Activated CD8-positive, alpha-beta T cell treated with anti-CD3 and anti-CD28 coated beads for 36 hours (primary cell): Measurements from ENCODE around the gene MAN1A2. TPM values are rescaled to one million over a fixed set of nuclear protein-coding genes. Genes with fewer than 3 reads are reported as not detected.

Experiments used
- ATAC-seq: fragments of 200-7000 bp; cut with Tn5 transposase; one replicate; pipeline ENCODE4 v1.10.0; 2021; ENCODE audit warnings: mild to moderate bottlenecking, moderate library complexity
- CTCF ChIA-PET: fragments of 350-600 bp; sonication (Branson Sonifier 250); formaldehyde crosslinking; loops from one replicate; lab custom pipeline; 2021; ENCODE audit warnings: antibody characterized with exemption; lab: Charles Lee
- POLR2A ChIA-PET: fragments of 350-600 bp; sonication (Branson Sonifier 250); formaldehyde crosslinking; loops from one replicate; lab custom pipeline; 2021; ENCODE audit warnings: antibody characterized with exemption; lab: Charles Lee
- DNase-seq: peaks from one replicate; pipeline ENCODE4 v3.0.0-alpha.2; 2020
- H3K27ac Mint-ChIP-seq: one replicate; pipeline ENCODE4 v1.8.0; 2021; ENCODE audit warnings: mild to moderate bottlenecking, mixed read lengths
- H3K27me3 Mint-ChIP-seq: one replicate; pipeline ENCODE4 v1.8.0; 2021; ENCODE audit warnings: mixed read lengths
- H3K36me3 Mint-ChIP-seq: one replicate; pipeline ENCODE4 v1.8.0; 2021; ENCODE audit warnings: low read depth, mixed read lengths
- H3K4me1 Mint-ChIP-seq: one replicate; pipeline ENCODE4 v1.8.0; 2021; ENCODE audit warnings: low read depth, mixed read lengths
- H3K4me3 Mint-ChIP-seq: one replicate; pipeline ENCODE4 v1.8.0; 2021; ENCODE audit warnings: mild to moderate bottlenecking, moderate library complexity, mixed read lengths
- H3K9me3 Mint-ChIP-seq: one replicate; pipeline ENCODE4 v1.8.0; 2021; ENCODE audit warnings: mixed read lengths
- intact Hi-C: fragments of 100-400 bp; cut with micrococcal nuclease; formaldehyde crosslinking; loops from one replicate; pipeline ENCODE4 v1.10.0; 2022
- total RNA-seq, 2 experiments: library from RNA; stranded (reverse); gene quantifications; one replicate each; pipeline ENCODE4 v1.2.3, GENCODE V29; 2021
- TF ChIP-seq, protein P1 (sequence below): fragments of 200-600 bp; IDR thresholded peaks from one replicate; pipeline ENCODE4 v1.8.0; 2022; ENCODE audit warnings: antibody characterized with exemption, mild to moderate bottlenecking

Gene MAN1A2
- total RNA-seq, 2 experiments from 2014 or later, result 18.3 to 21.1 TPM

DNA sequence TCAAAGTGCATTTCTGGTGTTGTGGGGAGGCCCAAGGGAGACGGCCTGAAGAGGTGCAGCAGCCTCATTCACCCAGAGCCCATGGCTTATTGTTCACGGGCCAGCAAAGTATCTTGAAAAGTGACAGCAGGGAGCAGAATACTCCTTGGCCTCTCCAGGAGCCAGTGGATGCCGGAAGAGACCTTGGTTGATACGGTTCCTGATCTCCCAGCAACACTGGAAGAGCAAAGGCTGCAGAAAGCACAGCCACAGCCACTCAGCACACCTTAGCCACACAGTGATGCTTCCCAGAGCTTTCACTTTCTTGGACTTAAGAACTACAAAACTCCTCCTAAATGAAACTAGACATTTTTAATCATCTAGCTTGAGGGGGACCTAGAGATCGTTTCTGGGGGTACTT, 174.3 kb downstream of the MAN1A2 start:
- TF ChIP-seq, protein P1, sequence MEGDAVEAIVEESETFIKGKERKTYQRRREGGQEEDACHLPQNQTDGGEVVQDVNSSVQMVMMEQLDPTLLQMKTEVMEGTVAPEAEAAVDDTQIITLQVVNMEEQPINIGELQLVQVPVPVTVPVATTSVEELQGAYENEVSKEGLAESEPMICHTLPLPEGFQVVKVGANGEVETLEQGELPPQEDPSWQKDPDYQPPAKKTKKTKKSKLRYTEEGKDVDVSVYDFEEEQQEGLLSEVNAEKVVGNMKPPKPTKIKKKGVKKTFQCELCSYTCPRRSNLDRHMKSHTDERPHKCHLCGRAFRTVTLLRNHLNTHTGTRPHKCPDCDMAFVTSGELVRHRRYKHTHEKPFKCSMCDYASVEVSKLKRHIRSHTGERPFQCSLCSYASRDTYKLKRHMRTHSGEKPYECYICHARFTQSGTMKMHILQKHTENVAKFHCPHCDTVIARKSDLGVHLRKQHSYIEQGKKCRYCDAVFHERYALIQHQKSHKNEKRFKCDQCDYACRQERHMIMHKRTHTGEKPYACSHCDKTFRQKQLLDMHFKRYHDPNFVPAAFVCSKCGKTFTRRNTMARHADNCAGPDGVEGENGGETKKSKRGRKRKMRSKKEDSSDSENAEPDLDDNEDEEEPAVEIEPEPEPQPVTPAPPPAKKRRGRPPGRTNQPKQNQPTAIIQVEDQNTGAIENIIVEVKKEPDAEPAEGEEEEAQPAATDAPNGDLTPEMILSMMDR, result no peak
- no peak overlapping the region for H3K27ac Mint-ChIP-seq
- no peak overlapping the region for H3K4me3 Mint-ChIP-seq
- no peaks in the 10 kb centered on the region for H3K9me3 Mint-ChIP-seq
- no peak for ATAC-seq
- H3K36me3 Mint-ChIP-seq, result no peaks in the 10 kb centered on the region
- no peak for DNase-seq
- CTCF ChIA-PET, result interaction anchor here (0.7 to 20.8 kb wide), 9 partner anchors 9 to 354 kb away, joined by 3 to 348 read pairs (median 4); no protein-coding TSS in a partner anchor
- peaks cover 18% of the 10 kb centered on the region for H3K4me1 Mint-ChIP-seq
- H3K27me3 Mint-ChIP-seq, result no peaks in the 10 kb centered on the region
- POLR2A ChIA-PET, result interaction anchor here (0.6 to 1.6 kb wide), 3 partner anchors 65 to 126 kb away, joined by 3 to 4 read pairs (median 4); partner anchors contain the start of gene TENT5C
- intact Hi-C loops, result loop anchor here (2.0 kb wide), 1 partner anchor 217 kb away; no protein-coding TSS in a partner anchor

DNA sequence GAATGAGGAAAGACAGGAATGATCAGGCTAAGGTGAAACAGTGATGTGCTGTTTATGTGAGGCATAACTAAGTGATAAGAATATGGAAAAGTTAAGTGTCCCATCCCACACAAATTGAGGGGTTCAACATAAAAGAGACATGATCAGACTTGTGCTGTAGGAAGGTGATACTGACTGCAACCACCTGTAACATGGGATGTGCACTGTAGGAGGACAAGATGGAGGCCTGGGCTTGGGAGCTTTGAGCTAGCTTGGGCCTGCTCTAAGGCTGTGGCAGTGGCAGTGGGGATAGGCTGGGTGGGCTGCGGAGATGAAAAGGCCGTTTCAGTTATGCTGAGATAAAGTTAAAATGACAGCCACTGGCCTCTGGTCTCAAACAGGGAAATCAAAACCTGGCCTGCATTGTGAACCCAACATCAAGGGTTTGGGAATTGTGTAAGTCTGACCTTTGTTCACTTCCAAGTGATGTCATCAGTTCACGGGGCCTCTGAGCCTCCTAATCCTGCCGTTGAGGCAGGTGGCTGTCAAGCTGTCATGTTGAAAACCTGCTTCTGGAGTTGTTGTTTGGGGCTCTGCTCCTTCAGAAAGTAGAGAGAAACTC, 177.4 kb downstream of the MAN1A2 start:
- H3K27ac Mint-ChIP-seq, result no peak overlapping the region
- no peaks in the 10 kb centered on the region for H3K9me3 Mint-ChIP-seq
- no peak for DNase-seq
- H3K4me1 Mint-ChIP-seq, result peaks cover 18% of the 10 kb centered on the region
- no peak overlapping the region for H3K4me3 Mint-ChIP-seq
- CTCF ChIA-PET, result interaction anchor here (4.0 to 20.8 kb wide), 2 partner anchors 10 to 210 kb away, joined by 29 to 348 read pairs; no protein-coding TSS in a partner anchor
- POLR2A ChIA-PET, result no interaction called here
- ATAC-seq, result no peak
- intact Hi-C loops, result no loop called here
- TF ChIP-seq, protein P1, result no peak
- no peaks in the 10 kb centered on the region for H3K36me3 Mint-ChIP-seq
- H3K27me3 Mint-ChIP-seq, result peaks cover 2% of the 10 kb centered on the region

DNA sequence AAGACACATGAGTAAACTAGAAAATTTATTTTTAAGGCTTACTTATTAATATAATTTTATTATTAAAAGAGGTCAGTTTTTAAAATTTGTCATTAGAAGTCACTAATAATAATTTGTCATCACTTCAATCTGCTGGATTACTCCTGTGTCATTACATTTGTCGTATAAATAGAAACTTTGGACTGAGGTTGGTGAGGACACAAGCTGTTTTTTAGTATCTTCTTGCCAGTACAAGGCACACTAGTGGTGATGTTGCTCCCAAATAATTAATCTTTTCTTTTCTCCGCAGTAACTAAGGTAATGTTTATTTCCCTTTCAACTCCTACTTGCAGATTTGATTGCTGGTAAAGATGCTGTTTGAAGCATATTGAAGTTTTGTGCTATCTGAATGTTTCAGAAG, 179.2 kb downstream of the MAN1A2 start:
- peaks cover 2% of the 10 kb centered on the region for H3K27me3 Mint-ChIP-seq
- DNase-seq, result no peak
- ChIA-PET POLR2A (no interaction called here), CTCF (interaction anchor here (1.0 to 20.8 kb wide), 4 partner anchors 11 to 208 kb away, joined by 3 to 348 read pairs (median 18); no protein-coding TSS in a partner anchor)
- TF ChIP-seq, protein P1, result no peak
- no peaks in the 10 kb centered on the region for H3K36me3 Mint-ChIP-seq
- no peak overlapping the region for H3K27ac Mint-ChIP-seq
- peaks cover 6% of the 10 kb centered on the region for H3K4me1 Mint-ChIP-seq
- H3K9me3 Mint-ChIP-seq, result no peaks in the 10 kb centered on the region
- H3K4me3 Mint-ChIP-seq, result no peak overlapping the region
- intact Hi-C loops, result no loop called here
- ATAC-seq, result no peak

DNA sequence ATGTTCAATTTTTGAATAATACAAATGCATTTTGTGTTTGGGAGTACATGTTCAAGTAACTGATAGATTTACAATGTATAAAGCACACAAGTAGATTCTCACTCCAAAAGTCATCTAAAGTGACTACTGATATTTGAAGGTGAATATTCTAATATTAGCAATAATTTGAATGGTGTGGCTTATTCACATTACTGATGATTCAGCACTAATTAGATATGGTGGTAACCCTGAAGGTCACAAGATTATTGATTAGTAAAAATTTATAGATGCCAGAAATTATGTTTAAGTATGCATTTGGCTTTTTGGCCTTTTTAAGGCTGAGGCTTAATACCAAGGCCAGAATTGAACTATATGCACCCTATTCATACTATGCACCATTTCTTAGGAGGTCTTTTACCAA, 186.2 kb downstream of the MAN1A2 start:
- Mint-ChIP-seq H3K36me3 (no peaks in the 10 kb centered on the region), H3K4me1 (no peaks in the 10 kb centered on the region)
- no peak for DNase-seq

DNA sequence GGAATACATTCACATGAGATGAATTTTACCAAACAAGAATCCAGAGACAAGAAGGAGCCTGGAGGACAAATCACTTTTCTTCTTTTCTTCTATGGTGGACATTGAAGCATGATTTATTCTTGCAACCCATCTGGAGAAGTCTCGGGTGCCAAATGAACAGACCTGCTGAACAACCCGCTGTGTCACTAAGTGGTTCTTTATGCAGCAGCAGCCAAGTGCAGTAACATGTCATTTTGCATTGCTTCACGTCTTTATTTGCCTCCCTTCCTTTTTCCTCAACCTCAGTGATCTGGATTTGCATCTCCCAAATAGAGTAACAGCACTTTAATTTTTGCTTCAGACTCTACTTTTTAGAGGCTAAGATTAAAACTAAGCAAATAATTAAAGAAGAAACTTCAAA, 188.6 kb downstream of the MAN1A2 start:
- H3K4me1 Mint-ChIP-seq, result no peaks in the 10 kb centered on the region
- TF ChIP-seq, protein P1, result no peak
- POLR2A ChIA-PET, result no interaction called here
- H3K27me3 Mint-ChIP-seq, result peaks cover 3% of the 10 kb centered on the region
- CTCF ChIA-PET, result interaction anchor here (1.1 to 1.4 kb wide), 4 partner anchors 15 to 204 kb away, joined by 3 to 7 read pairs (median 3); no protein-coding TSS in a partner anchor
- peaks cover 4% of the 10 kb centered on the region for H3K9me3 Mint-ChIP-seq
- H3K4me3 Mint-ChIP-seq, result no peak overlapping the region
- intact Hi-C loops, result no loop called here
- DNase-seq (no peak), ATAC-seq (no peak)
- H3K27ac Mint-ChIP-seq, result no peak overlapping the region
- H3K36me3 Mint-ChIP-seq, result peaks cover 3% of the 10 kb centered on the region

More for the DNA sequence above, 186.2 kb downstream of the MAN1A2 start:
- no peak overlapping the region for H3K4me3 Mint-ChIP-seq
- ChIA-PET POLR2A (no interaction called here), CTCF (interaction anchor here (4.7 kb wide), 1 partner anchor 19 kb away, joined by 25 read pairs; no protein-coding TSS in a partner anchor)
- intact Hi-C loops, result no loop called here
- TF ChIP-seq, protein P1, result no peak
- H3K9me3 Mint-ChIP-seq, result no peaks in the 10 kb centered on the region
- ATAC-seq, result no peak
- H3K27ac Mint-ChIP-seq, result no peak overlapping the region
- H3K27me3 Mint-ChIP-seq, result peaks cover 3% of the 10 kb centered on the region
